Cardiac fibroblast (primary cell): ENCODE measurements around the gene MED16.

Experiments
- DNase-seq, 2 donors: peaks; one replicate each; pipeline versions ENCODE4 v3.0.0 to v3.0.0-alpha.2; 2010; ENCODE audit warnings: low read depth in 2 of 2
- H3K4me3 ChIP-seq, 2 donors: replicated peaks in 1 of 2; 1 replicate in 1 of 2; 2 replicates in 1 of 2; pipeline ENCODE4 v1.5.1; 2011; ENCODE audit warnings: low read depth in 2 of 2, low read length in 2 of 2, mild to moderate bottlenecking in 2 of 2, moderate library complexity in 1 of 2
- TF ChIP-seq, protein P1 (sequence below): IDR thresholded peaks from one replicate; pipeline ENCODE4 v1.5.1; 2011; ENCODE audit warnings: low read depth, mild to moderate bottlenecking, low read length, inconsistent platforms

MED16 gene

GRCh38 chr19:906480-906879 is 13.5 kb upstream of the MED16 start:
- DNase-seq, result no peak
- TF ChIP-seq, protein P1, sequence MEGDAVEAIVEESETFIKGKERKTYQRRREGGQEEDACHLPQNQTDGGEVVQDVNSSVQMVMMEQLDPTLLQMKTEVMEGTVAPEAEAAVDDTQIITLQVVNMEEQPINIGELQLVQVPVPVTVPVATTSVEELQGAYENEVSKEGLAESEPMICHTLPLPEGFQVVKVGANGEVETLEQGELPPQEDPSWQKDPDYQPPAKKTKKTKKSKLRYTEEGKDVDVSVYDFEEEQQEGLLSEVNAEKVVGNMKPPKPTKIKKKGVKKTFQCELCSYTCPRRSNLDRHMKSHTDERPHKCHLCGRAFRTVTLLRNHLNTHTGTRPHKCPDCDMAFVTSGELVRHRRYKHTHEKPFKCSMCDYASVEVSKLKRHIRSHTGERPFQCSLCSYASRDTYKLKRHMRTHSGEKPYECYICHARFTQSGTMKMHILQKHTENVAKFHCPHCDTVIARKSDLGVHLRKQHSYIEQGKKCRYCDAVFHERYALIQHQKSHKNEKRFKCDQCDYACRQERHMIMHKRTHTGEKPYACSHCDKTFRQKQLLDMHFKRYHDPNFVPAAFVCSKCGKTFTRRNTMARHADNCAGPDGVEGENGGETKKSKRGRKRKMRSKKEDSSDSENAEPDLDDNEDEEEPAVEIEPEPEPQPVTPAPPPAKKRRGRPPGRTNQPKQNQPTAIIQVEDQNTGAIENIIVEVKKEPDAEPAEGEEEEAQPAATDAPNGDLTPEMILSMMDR, result no peak
- no peak overlapping the region for H3K4me3 ChIP-seq

GRCh38 chr19:904545-904944 is 11.6 kb upstream of the MED16 start:
- no peak overlapping the region for H3K4me3 ChIP-seq
- TF ChIP-seq, protein P1, result no peak
- no peak for DNase-seq

DNA sequence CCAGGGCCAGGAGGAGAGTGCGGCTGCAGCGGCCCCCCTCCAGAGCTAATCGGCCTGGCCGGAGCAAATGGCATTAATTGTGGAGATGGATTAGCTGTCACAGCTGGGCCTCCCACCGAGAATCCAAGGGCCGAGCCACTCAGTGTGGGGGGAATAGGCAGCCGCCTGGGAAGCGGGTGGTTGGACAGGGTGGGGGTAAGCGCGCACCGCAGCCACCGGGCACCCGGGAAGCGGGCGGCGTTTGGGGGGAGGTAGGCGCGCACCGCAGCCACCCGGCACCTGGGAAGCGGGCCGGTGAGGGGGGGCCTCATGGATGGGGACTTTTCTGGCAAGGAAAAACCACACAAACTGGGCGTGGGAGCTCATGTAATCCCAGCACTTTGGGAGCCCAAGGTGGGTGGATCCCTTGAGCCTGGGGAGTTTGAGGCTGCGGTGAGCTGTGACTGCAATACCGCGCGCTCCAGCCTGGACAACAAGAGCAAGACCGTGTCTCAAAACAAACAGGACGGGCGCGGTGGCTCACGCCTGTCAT is 10.3 kb upstream of the MED16 start:
- no peak for DNase-seq
- H3K4me3 ChIP-seq, result no peak overlapping the region
- TF ChIP-seq, protein P1, result no peak

GRCh38 chr19:902446-903226 is 9.6 kb upstream of the MED16 start:
- TF ChIP-seq, protein P1, result no peak
- no peak for DNase-seq

GRCh38 chr19:902093-902370 is 9.0 kb upstream of the MED16 start:
- no peak for DNase-seq
- TF ChIP-seq, protein P1, result no peak
- no peak overlapping the region for H3K4me3 ChIP-seq

More at GRCh38 chr19:902446-903226, 9.6 kb upstream of the MED16 start:
- no peak overlapping the region for H3K4me3 ChIP-seq

GRCh38 chr19:901216-902092 is 8.5 kb upstream of the MED16 start:
- no peak for DNase-seq
- no peak overlapping the region for H3K4me3 ChIP-seq
- TF ChIP-seq, protein P1, result no peak
